ENCODE results near the gene KIR2DL1.
"Not testable (repeated sequence)": the region's sequence is repeated elsewhere in the genome, so short reads cannot be mapped to it uniquely, and the experiment has no call there.

The KIR2DL1 gene

DNA sequence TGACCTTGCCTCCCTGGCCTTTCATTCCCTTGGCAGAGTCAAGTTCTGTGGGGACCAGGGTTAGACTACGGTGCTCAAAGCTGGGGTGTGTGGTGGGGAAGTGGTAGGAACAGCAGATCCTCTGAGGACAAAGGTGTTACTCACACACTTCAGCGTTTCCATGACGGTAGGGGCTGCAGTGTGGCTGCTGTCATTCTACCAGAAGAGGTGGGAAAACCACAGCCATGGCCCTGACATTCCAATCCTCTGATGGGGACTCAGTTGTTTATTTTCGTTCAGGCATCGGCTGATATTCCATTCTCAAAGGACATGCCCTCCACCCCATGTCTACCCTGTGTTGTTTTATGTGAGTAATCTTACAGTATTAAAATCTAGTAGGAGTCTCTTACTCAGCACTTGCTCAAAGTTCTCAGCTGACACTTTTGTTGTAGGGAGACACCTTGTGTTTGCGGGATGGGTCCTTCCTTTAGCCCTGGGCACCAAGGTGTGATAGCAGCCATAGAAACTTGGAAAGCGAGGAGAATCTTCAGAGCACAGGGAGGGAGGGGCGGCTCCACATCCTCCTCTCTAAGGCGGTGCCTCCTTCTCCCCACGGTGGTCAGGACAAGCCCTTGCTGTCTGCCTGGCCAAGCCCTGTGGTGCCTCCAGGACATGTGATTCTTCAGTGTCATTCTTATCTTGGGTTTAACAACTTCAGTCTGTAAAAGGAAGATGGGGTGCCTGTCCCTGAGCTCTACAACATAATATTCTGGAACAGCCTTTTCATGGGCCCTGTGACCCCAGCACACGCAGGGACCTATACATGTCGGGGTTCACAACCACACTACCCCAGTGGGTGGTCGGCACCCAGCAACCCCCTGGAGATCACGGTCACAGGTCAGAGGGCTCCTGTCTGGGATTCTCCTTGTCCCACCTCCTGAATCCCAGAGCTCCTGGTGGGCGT, 1.7 kb downstream of the KIR2DL1 start:
- not testable (repeated sequence) for H4K20me1 ChIP-seq (ENCODE audit: insufficient read depth, low read length)

DNA sequence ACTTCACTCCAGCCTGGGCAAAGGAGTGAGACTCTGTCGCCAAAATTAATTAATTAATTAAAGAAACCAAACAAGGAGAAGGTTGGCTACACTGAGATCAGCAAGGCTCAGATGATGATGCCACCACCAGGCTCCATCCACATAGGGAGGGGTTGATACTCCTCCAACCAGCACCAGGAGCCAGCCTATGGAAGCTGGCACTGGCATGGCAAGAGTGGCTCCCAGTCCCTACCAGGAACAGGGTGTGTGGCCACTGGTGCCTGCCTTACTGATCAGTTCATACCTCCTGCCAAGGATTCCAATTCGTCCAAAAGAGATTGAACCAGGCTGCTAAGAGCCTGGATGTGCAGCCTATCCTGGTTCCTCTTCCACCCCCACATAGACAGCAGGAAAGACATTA, 3.1 kb downstream of the KIR2DL1 start:
- H3F3A ChIP-seq (ENCODE audit: insufficient read depth, low read length); H3K4me1 ChIP-seq (ENCODE audit: low read length); H3K4me3 ChIP-seq (ENCODE audit: low read length); H3K9me2 ChIP-seq (replicated peaks; ENCODE audit: insufficient read depth, low read length); H4K20me1 ChIP-seq (ENCODE audit: insufficient read depth, low read length); H3K27me3 ChIP-seq (replicated peaks; ENCODE audit: insufficient read depth, low read length); H3K9me3 ChIP-seq (replicated peaks; ENCODE audit: insufficient read depth, low read length); H3K79me2 ChIP-seq (ENCODE audit: low read length); H2AFZ ChIP-seq (ENCODE audit: low read length); H3K27ac ChIP-seq (ENCODE audit: low read length); H3K4me2 ChIP-seq (ENCODE audit: low read depth, low read length); H3K36me3 ChIP-seq (replicated peaks; ENCODE audit: insufficient read depth, low read length); H3K9ac ChIP-seq (ENCODE audit: low read length); DNase-seq: not testable (repeated sequence)

More for the DNA sequence above, 1.7 kb downstream of the KIR2DL1 start:
- not testable (repeated sequence) for H2AFZ ChIP-seq (ENCODE audit: low read length); H3K27me3 ChIP-seq (replicated peaks; ENCODE audit: insufficient read depth, low read length); H3K9me3 ChIP-seq (replicated peaks; ENCODE audit: insufficient read depth, low read length); H3K4me3 ChIP-seq (ENCODE audit: low read length); H3K9ac ChIP-seq (ENCODE audit: low read length); DNase-seq; H3K9me2 ChIP-seq (replicated peaks; ENCODE audit: insufficient read depth, low read length); H3K79me2 ChIP-seq (ENCODE audit: low read length); H3K36me3 ChIP-seq (replicated peaks; ENCODE audit: insufficient read depth, low read length); H3K27ac ChIP-seq (ENCODE audit: low read length); H3K4me2 ChIP-seq (ENCODE audit: low read depth, low read length); H3F3A ChIP-seq (ENCODE audit: insufficient read depth, low read length); H3K4me1 ChIP-seq (ENCODE audit: low read length)

- H3K27me3 ChIP-seq (replicated peaks; ENCODE audit: insufficient read depth, low read length) = peaks cover 16% of the 10 kb centered on the region
- H3K79me2 ChIP-seq (ENCODE audit: low read length); H3K9me3 ChIP-seq (replicated peaks; ENCODE audit: insufficient read depth, low read length); DNase-seq; H4K20me1 ChIP-seq (ENCODE audit: insufficient read depth, low read length); H3K4me3 ChIP-seq (ENCODE audit: low read length); H3F3A ChIP-seq (ENCODE audit: insufficient read depth, low read length); H3K9ac ChIP-seq (ENCODE audit: low read length); H2AFZ ChIP-seq (ENCODE audit: low read length); H3K27ac ChIP-seq (ENCODE audit: low read length); H3K9me2 ChIP-seq (replicated peaks; ENCODE audit: insufficient read depth, low read length); H3K4me2 ChIP-seq (ENCODE audit: low read depth, low read length); H3K4me1 ChIP-seq (ENCODE audit: low read length); H3K36me3 ChIP-seq (replicated peaks; ENCODE audit: insufficient read depth, low read length): not testable (repeated sequence)
These were observed 5.7 kb downstream of the KIR2DL1 start for GRCh38 chr19:54775095-54775815.

DNA sequence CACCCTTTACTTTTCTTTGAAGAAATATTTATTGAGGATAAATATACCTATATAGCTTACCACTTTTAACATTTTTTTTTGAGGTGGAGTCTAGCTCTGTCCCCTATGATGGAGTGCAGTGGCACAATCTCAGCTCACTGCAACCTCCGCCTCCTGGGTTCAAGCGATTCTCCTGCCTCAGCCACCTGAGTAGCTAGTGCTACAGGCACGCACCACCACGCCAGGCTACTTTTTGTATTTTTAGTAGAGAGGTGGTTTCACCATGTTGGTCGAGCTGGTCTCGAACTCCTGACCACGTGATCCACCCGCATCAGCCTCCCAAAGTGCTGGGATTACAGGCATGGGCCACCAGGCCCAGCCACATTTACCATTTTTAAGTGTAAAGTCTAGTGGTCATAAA, 6.2 kb downstream of the KIR2DL1 start:
- H3K79me2 ChIP-seq (ENCODE audit: low read length); H3K9me2 ChIP-seq (replicated peaks; ENCODE audit: insufficient read depth, low read length); H2AFZ ChIP-seq (ENCODE audit: low read length); H3F3A ChIP-seq (ENCODE audit: insufficient read depth, low read length); H3K36me3 ChIP-seq (replicated peaks; ENCODE audit: insufficient read depth, low read length); H3K9me3 ChIP-seq (replicated peaks; ENCODE audit: insufficient read depth, low read length); H3K4me1 ChIP-seq (ENCODE audit: low read length); H3K9ac ChIP-seq (ENCODE audit: low read length); H4K20me1 ChIP-seq (ENCODE audit: insufficient read depth, low read length); H3K4me3 ChIP-seq (ENCODE audit: low read length); H3K27ac ChIP-seq (ENCODE audit: low read length); DNase-seq; H3K4me2 ChIP-seq (ENCODE audit: low read depth, low read length): not testable (repeated sequence)
- H3K27me3 ChIP-seq (replicated peaks; ENCODE audit: insufficient read depth, low read length) = peaks cover 16% of the 10 kb centered on the region

GRCh38 chr19:54777851-54778250, 8.3 kb downstream of the KIR2DL1 start:
- H3K4me3 ChIP-seq (ENCODE audit: low read length) = not testable (repeated sequence)
- peaks cover 14% of the 10 kb centered on the region for H3K27me3 ChIP-seq (replicated peaks; ENCODE audit: insufficient read depth, low read length)

DNA sequence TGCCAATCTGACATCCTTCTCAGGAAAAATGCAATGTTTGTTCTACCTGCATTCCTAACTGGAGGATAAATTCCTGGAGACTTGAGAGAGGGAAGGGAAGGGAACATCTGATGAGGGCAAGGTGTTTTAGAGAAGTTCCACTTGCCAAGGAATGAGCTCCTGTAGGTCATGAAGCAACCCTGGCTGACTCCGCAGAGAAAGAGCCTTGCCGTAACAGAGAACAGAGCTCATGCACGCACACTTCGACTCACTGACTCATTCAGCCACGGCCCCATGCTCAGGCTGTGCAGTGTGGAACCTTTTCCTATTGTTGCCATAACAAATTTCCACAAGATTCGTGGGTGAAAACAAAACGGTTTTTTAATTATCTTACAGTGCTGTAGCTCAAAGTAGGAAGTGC, 9.3 kb downstream of the KIR2DL1 start:
- not testable (repeated sequence) for H3K4me1 ChIP-seq (ENCODE audit: low read length); H4K20me1 ChIP-seq (ENCODE audit: insufficient read depth, low read length); H3K27ac ChIP-seq (ENCODE audit: low read length); H3K9me3 ChIP-seq (replicated peaks; ENCODE audit: insufficient read depth, low read length); H3K4me2 ChIP-seq (ENCODE audit: low read depth, low read length); DNase-seq; H3K9ac ChIP-seq (ENCODE audit: low read length); H3K36me3 ChIP-seq (replicated peaks; ENCODE audit: insufficient read depth, low read length); H3F3A ChIP-seq (ENCODE audit: insufficient read depth, low read length); H3K4me3 ChIP-seq (ENCODE audit: low read length); H3K9me2 ChIP-seq (replicated peaks; ENCODE audit: insufficient read depth, low read length); H3K79me2 ChIP-seq (ENCODE audit: low read length); H2AFZ ChIP-seq (ENCODE audit: low read length)
- peaks cover 14% of the 10 kb centered on the region for H3K27me3 ChIP-seq (replicated peaks; ENCODE audit: insufficient read depth, low read length)

More at GRCh38 chr19:54777851-54778250, 8.3 kb downstream of the KIR2DL1 start:
- H3F3A ChIP-seq (ENCODE audit: insufficient read depth, low read length); H3K4me2 ChIP-seq (ENCODE audit: low read depth, low read length); H3K4me1 ChIP-seq (ENCODE audit: low read length); H2AFZ ChIP-seq (ENCODE audit: low read length); H3K9me3 ChIP-seq (replicated peaks; ENCODE audit: insufficient read depth, low read length); H3K79me2 ChIP-seq (ENCODE audit: low read length); DNase-seq; H3K9me2 ChIP-seq (replicated peaks; ENCODE audit: insufficient read depth, low read length); H4K20me1 ChIP-seq (ENCODE audit: insufficient read depth, low read length); H3K36me3 ChIP-seq (replicated peaks; ENCODE audit: insufficient read depth, low read length); H3K9ac ChIP-seq (ENCODE audit: low read length); H3K27ac ChIP-seq (ENCODE audit: low read length): not testable (repeated sequence)

GRCh38 chr19:54782916-54783315, 13.3 kb downstream of the KIR2DL1 start:
- not testable (repeated sequence) for H2AFZ ChIP-seq (ENCODE audit: low read length); H3K4me1 ChIP-seq (ENCODE audit: low read length); H3K4me2 ChIP-seq (ENCODE audit: low read depth, low read length); H3F3A ChIP-seq (ENCODE audit: insufficient read depth, low read length); H3K79me2 ChIP-seq (ENCODE audit: low read length); H3K4me3 ChIP-seq (ENCODE audit: low read length); H3K36me3 ChIP-seq (replicated peaks; ENCODE audit: insufficient read depth, low read length); H3K9me2 ChIP-seq (replicated peaks; ENCODE audit: insufficient read depth, low read length); DNase-seq; H3K9ac ChIP-seq (ENCODE audit: low read length); H3K9me3 ChIP-seq (replicated peaks; ENCODE audit: insufficient read depth, low read length); H3K27ac ChIP-seq (ENCODE audit: low read length); H4K20me1 ChIP-seq (ENCODE audit: insufficient read depth, low read length)
- H3K27me3 ChIP-seq (replicated peaks; ENCODE audit: insufficient read depth, low read length) = peaks cover 18% of the 10 kb centered on the region
